ENCODE data around the gene VANGL2.

Gene VANGL2

GRCh38 chr1:160412028-160412362 is 11.6 kb downstream of the VANGL2 start:
- Histone ChIP-seq H3K4me3 (ENCODE audit: low read depth in 1 of 2, low read length in 1 of 2) (no peak overlapping the region), H3K36me3 (no peaks in the 10 kb centered on the region), H3K27ac (no peak overlapping the region), H3K4me1 (ENCODE audit: control insufficient read depth in 1 of 2, insufficient read depth in 1 of 2, low read depth in 1 of 2, low read length in 1 of 2) (no peaks in the 10 kb centered on the region), H3K27me3 (no peaks in the 10 kb centered on the region), H3K9me3 (no peaks in the 10 kb centered on the region)
- TF ChIP-seq CTCF (IDR thresholded peaks at IDR 0.05), result no peak

- H3K27me3 ChIP-seq, result no peaks in the 10 kb centered on the region
- no peaks in the 10 kb centered on the region for H3K4me1 ChIP-seq (ENCODE audit: control insufficient read depth in 1 of 2, insufficient read depth in 1 of 2, low read depth in 1 of 2, low read length in 1 of 2)
Observed at GRCh38 chr1:160413716-160414115, 13.4 kb downstream of the VANGL2 start.

GRCh38 chr1:160414881-160415280 is 14.5 kb downstream of the VANGL2 start:
- Histone ChIP-seq H3K36me3 (no peaks in the 10 kb centered on the region), H3K4me1 (ENCODE audit: control insufficient read depth in 1 of 2, insufficient read depth in 1 of 2, low read depth in 1 of 2, low read length in 1 of 2) (no peaks in the 10 kb centered on the region), H3K27ac (no peak overlapping the region), H3K4me3 (ENCODE audit: low read depth in 1 of 2, low read length in 1 of 2) (no peak overlapping the region), H3K9me3 (no peaks in the 10 kb centered on the region), H3K27me3 (no peaks in the 10 kb centered on the region)
- no peak for TF ChIP-seq CTCF (IDR thresholded peaks at IDR 0.05)

More at GRCh38 chr1:160413716-160414115, 13.4 kb downstream of the VANGL2 start:
- no peak overlapping the region for H3K4me3 ChIP-seq (ENCODE audit: low read depth in 1 of 2, low read length in 1 of 2)
- H3K9me3 ChIP-seq, result no peaks in the 10 kb centered on the region
- no peak overlapping the region for H3K27ac ChIP-seq
- H3K36me3 ChIP-seq, result no peaks in the 10 kb centered on the region
- no peak for TF ChIP-seq CTCF (IDR thresholded peaks at IDR 0.05)

DNA sequence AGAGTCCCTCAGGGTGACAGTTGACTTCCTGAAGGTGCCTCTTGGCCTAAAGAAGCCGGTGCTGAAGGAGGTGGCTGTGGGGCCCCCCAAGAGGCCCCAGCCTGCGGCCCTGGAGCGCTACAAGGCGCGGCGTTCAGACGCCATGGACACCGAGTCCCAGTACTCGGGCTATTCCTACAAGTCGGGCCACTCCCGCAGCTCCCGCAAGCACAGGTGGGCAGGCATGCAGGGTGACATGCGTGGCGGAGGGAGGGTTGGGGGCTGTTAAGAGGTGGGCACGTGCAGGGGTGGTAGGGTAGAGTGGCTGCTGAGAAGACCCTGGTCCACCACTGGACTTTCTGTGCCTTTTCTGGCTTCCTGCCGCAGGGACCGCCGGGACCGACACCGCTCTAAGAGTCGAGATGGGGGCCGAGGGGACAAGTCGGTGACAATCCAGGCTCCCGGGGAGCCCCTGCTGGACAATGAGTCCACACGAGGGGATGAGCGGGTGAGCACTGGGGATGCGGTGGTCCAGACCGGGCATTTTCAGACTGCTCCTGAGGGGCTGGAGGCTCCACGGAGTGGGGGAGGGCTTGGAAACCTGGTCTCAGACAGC is 15.4 kb downstream of the VANGL2 start:
- H3K9me3 ChIP-seq, result no peaks in the 10 kb centered on the region
- no peaks in the 10 kb centered on the region for H3K36me3 ChIP-seq
- no peak for TF ChIP-seq CTCF (IDR thresholded peaks at IDR 0.05)
- H3K27me3 ChIP-seq, result no peaks in the 10 kb centered on the region
- no peak overlapping the region for H3K27ac ChIP-seq
- H3K4me1 ChIP-seq (ENCODE audit: control insufficient read depth in 1 of 2, insufficient read depth in 1 of 2, low read depth in 1 of 2, low read length in 1 of 2), result no peaks in the 10 kb centered on the region
- H3K4me3 ChIP-seq (ENCODE audit: low read depth in 1 of 2, low read length in 1 of 2), result no peak overlapping the region

GRCh38 chr1:160416369-160416768 is 16.0 kb downstream of the VANGL2 start:
- Histone ChIP-seq H3K4me1 (ENCODE audit: control insufficient read depth in 1 of 2, insufficient read depth in 1 of 2, low read depth in 1 of 2, low read length in 1 of 2) (no peaks in the 10 kb centered on the region), H3K27ac (no peak overlapping the region), H3K36me3 (no peaks in the 10 kb centered on the region), H3K27me3 (no peaks in the 10 kb centered on the region), H3K9me3 (no peaks in the 10 kb centered on the region), H3K4me3 (ENCODE audit: low read depth in 1 of 2, low read length in 1 of 2) (no peak overlapping the region)
- TF ChIP-seq CTCF (IDR thresholded peaks at IDR 0.05), result no peak

DNA sequence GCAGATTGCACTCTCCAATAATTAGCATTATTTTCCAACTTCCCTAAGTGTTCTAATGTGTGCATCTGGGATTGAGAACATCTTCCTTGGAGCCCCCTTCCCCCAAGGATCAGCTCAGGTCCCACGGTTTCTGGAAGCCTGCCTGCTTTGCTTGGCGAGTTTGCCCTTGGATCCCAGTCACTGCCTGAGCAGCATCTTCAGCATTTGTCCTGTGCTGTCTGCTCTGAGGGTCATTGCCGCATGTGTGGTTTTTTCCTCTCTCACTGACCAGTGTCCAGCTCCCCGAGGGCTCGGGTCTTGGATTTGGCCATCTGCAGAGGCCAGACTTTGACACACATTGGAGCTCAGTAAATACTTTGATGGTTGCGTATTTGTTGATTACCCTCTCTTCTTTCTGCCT is 18.1 kb downstream of the VANGL2 start:
- H3K27me3 ChIP-seq, result no peaks in the 10 kb centered on the region
- no peak overlapping the region for H3K4me3 ChIP-seq (ENCODE audit: low read depth in 1 of 2, low read length in 1 of 2)
- H3K27ac ChIP-seq, result no peak overlapping the region
- no peaks in the 10 kb centered on the region for H3K4me1 ChIP-seq (ENCODE audit: control insufficient read depth in 1 of 2, insufficient read depth in 1 of 2, low read depth in 1 of 2, low read length in 1 of 2)
- no peaks in the 10 kb centered on the region for H3K36me3 ChIP-seq
- no peak for TF ChIP-seq CTCF (IDR thresholded peaks at IDR 0.05)
- no peaks in the 10 kb centered on the region for H3K9me3 ChIP-seq

Data from neutrophil (primary cell).